ENCODE measurements around the gene COQ9. TPM values are rescaled to one million over a fixed set of nuclear protein-coding genes. Genes with fewer than 3 reads are reported as not detected.

Gene COQ9
- total and polyA plus RNA-seq, 7 donors = 61.4 to 154 (median 74.5) TPM

GRCh38 chr16:57505169-57505568 is 57.9 kb downstream of the COQ9 start:
- intact Hi-C loops (cut with DNase I) = no loop called here
- TF ChIP-seq POLR2AphosphoS5 (IDR thresholded peaks at IDR 0.05) (no peak), POLR2A (IDR thresholded peaks at IDR 0.05) (no peak), EP300 (IDR thresholded peaks at IDR 0.05) (no peak)
- TF ChIP-seq, protein P1, sequence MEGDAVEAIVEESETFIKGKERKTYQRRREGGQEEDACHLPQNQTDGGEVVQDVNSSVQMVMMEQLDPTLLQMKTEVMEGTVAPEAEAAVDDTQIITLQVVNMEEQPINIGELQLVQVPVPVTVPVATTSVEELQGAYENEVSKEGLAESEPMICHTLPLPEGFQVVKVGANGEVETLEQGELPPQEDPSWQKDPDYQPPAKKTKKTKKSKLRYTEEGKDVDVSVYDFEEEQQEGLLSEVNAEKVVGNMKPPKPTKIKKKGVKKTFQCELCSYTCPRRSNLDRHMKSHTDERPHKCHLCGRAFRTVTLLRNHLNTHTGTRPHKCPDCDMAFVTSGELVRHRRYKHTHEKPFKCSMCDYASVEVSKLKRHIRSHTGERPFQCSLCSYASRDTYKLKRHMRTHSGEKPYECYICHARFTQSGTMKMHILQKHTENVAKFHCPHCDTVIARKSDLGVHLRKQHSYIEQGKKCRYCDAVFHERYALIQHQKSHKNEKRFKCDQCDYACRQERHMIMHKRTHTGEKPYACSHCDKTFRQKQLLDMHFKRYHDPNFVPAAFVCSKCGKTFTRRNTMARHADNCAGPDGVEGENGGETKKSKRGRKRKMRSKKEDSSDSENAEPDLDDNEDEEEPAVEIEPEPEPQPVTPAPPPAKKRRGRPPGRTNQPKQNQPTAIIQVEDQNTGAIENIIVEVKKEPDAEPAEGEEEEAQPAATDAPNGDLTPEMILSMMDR (IDR thresholded peaks at IDR 0.05) = no peak
- Histone ChIP-seq H3K27me3 (no peaks in the 10 kb centered on the region), H3K27ac (no peak overlapping the region), H3K4me1 (no peaks in the 10 kb centered on the region), H3K36me3 (no peaks in the 10 kb centered on the region), H3K9me3 (no peaks in the 10 kb centered on the region), H3K4me3 (no peak overlapping the region)
- WGBS, 2 donors = 74 to 81% methylated on average over 6 of the region's 6 CpGs
- peak; percentile 24 for DNase-seq

DNA sequence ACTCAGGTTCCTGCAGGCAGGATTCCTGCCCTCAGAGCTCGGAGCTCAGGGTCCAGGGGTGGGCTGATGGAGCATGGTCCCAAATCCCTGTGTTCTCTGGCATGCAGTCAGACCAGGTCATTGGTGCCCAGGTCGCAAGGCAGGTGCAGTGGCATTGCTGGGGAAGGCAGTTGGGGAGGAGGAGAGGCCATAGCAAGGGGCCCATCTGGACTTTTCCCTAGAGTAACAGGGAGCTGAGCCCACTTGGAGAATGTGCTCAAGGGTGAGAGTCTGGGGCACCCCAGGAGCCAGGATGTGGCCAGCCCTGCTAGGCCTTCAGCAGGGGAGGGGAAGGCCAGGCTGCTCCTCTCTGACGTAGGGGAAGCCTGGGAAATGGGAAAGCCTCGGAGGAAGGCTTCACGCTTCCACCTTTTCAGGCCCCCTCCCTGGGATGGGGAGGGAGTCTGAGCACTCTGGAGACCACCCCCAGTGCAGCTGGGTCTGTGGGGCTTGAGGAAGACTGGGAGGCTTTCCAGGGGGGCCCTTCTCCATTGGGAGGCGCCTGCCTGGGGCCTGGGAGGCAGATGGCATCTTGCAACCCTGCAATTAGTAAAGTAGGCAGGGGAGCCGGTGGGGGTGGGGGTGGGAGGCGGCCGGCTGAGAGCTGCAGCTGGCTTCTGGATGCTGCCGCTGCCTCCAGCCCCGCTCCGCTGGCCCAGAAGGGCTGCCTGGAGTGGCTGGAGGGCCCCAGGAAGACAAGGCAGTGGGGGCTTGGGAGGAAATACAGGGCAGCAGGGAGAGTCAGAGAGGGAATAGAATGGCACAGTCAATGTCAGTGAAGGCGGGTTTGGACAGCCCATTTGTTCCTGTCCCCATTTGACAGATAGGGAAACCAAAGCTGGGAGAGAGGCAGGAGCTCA is 60.1 kb downstream of the COQ9 start:
- peak; percentile 41 for DNase-seq
- H3K27me3 ChIP-seq = no peaks in the 10 kb centered on the region

DNA sequence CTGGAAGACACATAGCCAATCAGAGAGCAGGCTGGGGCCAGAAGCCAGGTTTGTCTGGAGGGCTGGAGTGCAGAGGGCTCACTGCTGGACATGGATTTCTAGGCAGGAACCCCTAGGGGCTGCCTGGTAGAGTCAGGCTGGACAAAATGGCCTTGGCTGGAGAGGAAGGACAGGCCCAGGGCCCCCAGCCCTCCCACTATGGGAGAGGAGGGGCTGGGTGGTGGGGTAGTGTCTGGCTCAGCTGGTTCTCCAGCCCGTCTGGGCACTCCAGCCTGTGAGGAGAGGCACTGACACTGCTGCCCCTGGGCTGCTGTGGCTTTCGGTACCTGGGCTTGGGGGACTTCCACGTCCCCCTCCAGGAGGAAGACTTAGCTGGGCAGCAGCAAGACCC is 60.8 kb downstream of the COQ9 start:
- H3K36me3 ChIP-seq = peaks cover 0 to 8% (median 0%) of the 10 kb centered on the region in 4 donors
- H3K4me1 ChIP-seq = peaks cover 0 to 3% (median 1%) of the 10 kb centered on the region in 4 donors
- H3K27ac ChIP-seq = no peak overlapping the region
- no peaks in the 10 kb centered on the region for H3K9me3 ChIP-seq
- no peaks in the 10 kb centered on the region for H3K27me3 ChIP-seq
- H3K4me3 ChIP-seq = no peak overlapping the region
- no peak for TF ChIP-seq EP300 (IDR thresholded peaks at IDR 0.05)
- TF ChIP-seq POLR2A (IDR thresholded peaks at IDR 0.05) = no peak
- TF ChIP-seq, protein P1 (IDR thresholded peaks at IDR 0.05) = no peak
- TF ChIP-seq POLR2AphosphoS5 (IDR thresholded peaks at IDR 0.05) = no peak
- intact Hi-C loops (cut with DNase I) = no loop called here
- WGBS, 2 donors = 83 to 92% methylated on average over 3 of the region's 3 CpGs
- peak; percentile 25 for DNase-seq

More for the DNA sequence above, 60.1 kb downstream of the COQ9 start:
- 74 to 76% methylated on average over 13 of the region's 13 CpGs for WGBS, 2 donors
- no peaks in the 10 kb centered on the region for H3K9me3 ChIP-seq
- no peak overlapping the region for H3K27ac ChIP-seq
- H3K4me3 ChIP-seq = no peak overlapping the region
- H3K36me3 ChIP-seq = peaks cover 0 to 5% (median 0%) of the 10 kb centered on the region in 4 donors
- TF ChIP-seq EP300 (IDR thresholded peaks at IDR 0.05) (no peak), POLR2AphosphoS5 (IDR thresholded peaks at IDR 0.05) (no peak), POLR2A (IDR thresholded peaks at IDR 0.05) (no peak)
- TF ChIP-seq, protein P1 (IDR thresholded peaks at IDR 0.05) = no peak
- H3K4me1 ChIP-seq = no peaks in the 10 kb centered on the region
- intact Hi-C loops (cut with DNase I) = no loop called here

- peaks cover 0 to 12% (median 5%) of the 10 kb centered on the region in 4 donors for H3K4me1 ChIP-seq
- peak; percentile 47 for DNase-seq
- no peaks in the 10 kb centered on the region for H3K9me3 ChIP-seq
- intact Hi-C loops (cut with DNase I) = no loop called here
- TF ChIP-seq, protein P1 (IDR thresholded peaks at IDR 0.05) = no peak
- TF ChIP-seq POLR2AphosphoS5 (IDR thresholded peaks at IDR 0.05) (no peak), POLR2A (IDR thresholded peaks at IDR 0.05) (no peak), EP300 (IDR thresholded peaks at IDR 0.05) (no peak)
- H3K27ac ChIP-seq = no peak overlapping the region
- no peaks in the 10 kb centered on the region for H3K27me3 ChIP-seq
- peaks cover 0 to 8% (median 0%) of the 10 kb centered on the region in 4 donors for H3K36me3 ChIP-seq
- WGBS, 2 donors = 81 to 87% methylated on average over 12 of the region's 12 CpGs
- H3K4me3 ChIP-seq = no peak overlapping the region
Observed at GRCh38 chr16:57509231-57509923, 62.1 kb downstream of the COQ9 start.
